HG02798 (cell line): ENCODE results near the gene ARPC3.
A peak's percentile ranks its signal among the peaks of the same experiment; 100 is the strongest.
"Not testable (repeated sequence)": the region's sequence is repeated elsewhere in the genome, so short reads cannot be mapped to it uniquely, and the experiment has no call there.

Experiments used
- ATAC-seq: cut with Tn5 transposase; IDR thresholded peaks from one replicate; pipeline ENCODE4 v1.9.1; 2021; ENCODE audit warnings: mild to moderate bottlenecking; ENCODE audit not compliant: unreplicated experiment, poor library complexity

ARPC3 gene

GRCh38 chr12:110449799-110450497, at the start of gene ARPC3:
TSS of gene ARPC3 (minus strand) at chr12:110450337. CDS start at chr12:110450260, 77 bp downstream.
- ATAC-seq: peak; percentile 98

GRCh38 chr12:110498984-110499706, 49.0 kb upstream of the ARPC3 start:
- ATAC-seq: no peak

GRCh38 chr12:110475426-110475825, 25.3 kb upstream of the ARPC3 start:
- ATAC-seq: no peak

GRCh38 chr12:110468214-110469048, 18.3 kb upstream of the ARPC3 start, which contains the start of the genes FAM216A and GPN3:
TSS of gene FAM216A (plus strand) at chr12:110468845. CDS start at chr12:110468876, 31 bp downstream.
TSS of gene GPN3 (minus strand) at chr12:110468257. CDS start at chr12:110468203, 54 bp downstream.
- ATAC-seq: peak; percentile 83

- ATAC-seq: no peak
Observed at GRCh38 chr12:110467847-110468213, 17.7 kb upstream of the ARPC3 start.

- ATAC-seq: no peak
Observed at GRCh38 chr12:110466791-110467190, 16.7 kb upstream of the ARPC3 start.

GRCh38 chr12:110465765-110466164, 15.6 kb upstream of the ARPC3 start:
- ATAC-seq: not testable (repeated sequence)

GRCh38 chr12:110465024-110465423, 14.9 kb upstream of the ARPC3 start:
- ATAC-seq: no peak

- ATAC-seq: not testable (repeated sequence)
Observed at GRCh38 chr12:110461189-110461588, 11.1 kb upstream of the ARPC3 start.

GRCh38 chr12:110458756-110459155, 8.6 kb upstream of the ARPC3 start:
- ATAC-seq: no peak

GRCh38 chr12:110453569-110454296, 3.6 kb upstream of the ARPC3 start:
- ATAC-seq: no peak

GRCh38 chr12:110451263-110451662, 1.1 kb upstream of the ARPC3 start:
- ATAC-seq: no peak

GRCh38 chr12:110444455-110444854, 5.7 kb downstream of the ARPC3 start:
- no peak for ATAC-seq

GRCh38 chr12:110436231-110436630, 13.9 kb downstream of the ARPC3 start:
- no peak for ATAC-seq

- no peak for ATAC-seq
Observed at GRCh38 chr12:110431957-110432587, 18.1 kb downstream of the ARPC3 start.

GRCh38 chr12:110429676-110430075, 20.5 kb downstream of the ARPC3 start:
- ATAC-seq: not testable (repeated sequence)

- no peak for ATAC-seq
Observed at GRCh38 chr12:110426406-110426805, 23.7 kb downstream of the ARPC3 start.

- ATAC-seq: no peak
Observed at GRCh38 chr12:110424237-110424636, 25.9 kb downstream of the ARPC3 start.

GRCh38 chr12:110421701-110422100, 28.4 kb downstream of the ARPC3 start:
- no peak for ATAC-seq
